Right cardiac atrium (tissue), 5 donors: Measurements from ENCODE around the gene OR7C1. TPM values are rescaled to one million over a fixed set of nuclear protein-coding genes. Genes with fewer than 3 reads are reported as not detected.
"Not testable (repeated sequence)": the region's sequence is repeated elsewhere in the genome, so short reads cannot be mapped to it uniquely, and the experiment has no call there.

Source experiments
- ATAC-seq, 2 donors: fragments of 200-7000 bp; cut with Tn5 transposase; one replicate each; pipeline versions ENCODE4 v1.8.0 to v1.9.1; 2020; ENCODE audit warnings: moderate library complexity in 2 of 2, mild to moderate bottlenecking in 1 of 2
- DNase-seq, 3 donors: peaks; one replicate each; pipeline ENCODE4 v3.0.0-alpha.2; 2020
- H3K27ac ChIP-seq: one replicate; pipeline ENCODE4 v1.5.1; 2013; ENCODE audit warnings: mild to moderate bottlenecking, low read length, control low read depth, moderate library complexity
- H3K27me3 ChIP-seq: one replicate; pipeline ENCODE4 v1.6.1; 2013; ENCODE audit not compliant: control insufficient read depth, insufficient read depth
- H3K4me1 ChIP-seq: one replicate; pipeline ENCODE4 v1.6.1; 2013; ENCODE audit warnings: low read length; ENCODE audit not compliant: control insufficient read depth, insufficient read depth
- H3K4me3 ChIP-seq: one replicate; pipeline ENCODE4 v1.5.1; 2013; ENCODE audit warnings: low read length, control low read depth
- H3K9me3 ChIP-seq: one replicate; pipeline ENCODE4 v1.6.1; 2013; ENCODE audit warnings: low read length; ENCODE audit not compliant: control insufficient read depth
- WGBS: extraction: QIAGEN DNeasy Blood & Tissue Kit; methylation state at CpG from one replicate; pipeline ENCODE4 v1.1.7; 2013; 5-methylcytosine and 5-hydroxymethylcytosine counted together
- intact Hi-C, 4 donors: fragments of 100-400 bp; cut with DNase I; formaldehyde crosslinking; loops; one replicate each; pipeline versions ENCODE4 v1.11.0 to v1.14.0; 2022 to 2023
- polyA plus RNA-seq: library from polyadenylated mRNA; stranded (reverse); fragments of 200-250 nt; gene quantifications from one replicate; pipeline ENCODE4 v1.2.3, GENCODE V29; 2013
- total RNA-seq, 4 donors: library from RNA; stranded (reverse); fragmentation: NEBNext Ultra II Directional; extraction: Animal tissue kit (Norgen Biotek cat#: 25700); gene quantifications; one replicate each; pipeline ENCODE4 v1.2.1, GENCODE V29; 2021
- donor health status: healthy with polysubstance abuse.
- donor health status: DM: no; HTN: yes; CAD: no.
- donor health status: DM: no; HTN: no; CAD: no.
- donor health status: DM: no; HTN: yes; CAD: no; lungs with severe emphysema.
- donor health status: DM: yes; HTN: yes; CAD: no.

Gene OR7C1
- total and polyA plus RNA-seq, 5 donors, result 0.05 TPM; not detected in 4

GRCh38 chr19:14784730-14785101 lies 50.3 kb downstream of the OR7C1 start:
- H3K27ac ChIP-seq, H3K4me3 ChIP-seq, H3K9me3 ChIP-seq, intact Hi-C loops, H3K4me1 ChIP-seq, H3K27me3 ChIP-seq: not testable (repeated sequence)
- DNase-seq (peak; percentile 70 to 80 (median 79)), ATAC-seq (peak; percentile 79 to 86)
- 49% methylated on average over 9 of the region's 10 CpGs for WGBS

GRCh38 chr19:14783410-14783998 lies 51.5 kb downstream of the OR7C1 start:
- H3K27me3 ChIP-seq, H3K27ac ChIP-seq, intact Hi-C loops, H3K4me1 ChIP-seq, DNase-seq, H3K4me3 ChIP-seq, H3K9me3 ChIP-seq: not testable (repeated sequence)
- 60% methylated on average over 8 of the region's 8 CpGs for WGBS
- ATAC-seq, result peak in 1 of 2 donors; percentile 26

- ATAC-seq (no peak), DNase-seq (no peak)
- WGBS, result 86% methylated on average over 16 of the region's 16 CpGs
- intact Hi-C loops, result no loop called here
- no peaks in the 10 kb centered on the region for H3K27me3 ChIP-seq
- H3K27ac ChIP-seq, result no peak overlapping the region
- H3K4me3 ChIP-seq, result no peak overlapping the region
- no peaks in the 10 kb centered on the region for H3K4me1 ChIP-seq
- no peaks in the 10 kb centered on the region for H3K9me3 ChIP-seq
These were observed 52.2 kb downstream of the OR7C1 start for GRCh38 chr19:14782626-14783409.

GRCh38 chr19:14781713-14782536 lies 53.1 kb downstream of the OR7C1 start:
- H3K27ac ChIP-seq, ATAC-seq, H3K27me3 ChIP-seq, intact Hi-C loops, H3K4me3 ChIP-seq, H3K9me3 ChIP-seq, H3K4me1 ChIP-seq, DNase-seq: not testable (repeated sequence)
- WGBS, result 91% methylated on average over 17 of the region's 17 CpGs

GRCh38 chr19:14780622-14781225 lies 54.3 kb downstream of the OR7C1 start:
- H3K9me3 ChIP-seq, DNase-seq, intact Hi-C loops, ATAC-seq, H3K4me3 ChIP-seq, H3K27me3 ChIP-seq, H3K27ac ChIP-seq, H3K4me1 ChIP-seq: not testable (repeated sequence)
- WGBS, result 81% methylated on average over 14 of the region's 14 CpGs

GRCh38 chr19:14779151-14779550 lies 55.8 kb downstream of the OR7C1 start:
- intact Hi-C loops, result no loop called here
- H3K4me3 ChIP-seq, result no peak overlapping the region
- DNase-seq (no peak), ATAC-seq (no peak)
- H3K27ac ChIP-seq, result no peak overlapping the region
- H3K4me1 ChIP-seq, result no peaks in the 10 kb centered on the region
- no peaks in the 10 kb centered on the region for H3K9me3 ChIP-seq
- WGBS, result 46% methylated on average over 5 of the region's 5 CpGs
- H3K27me3 ChIP-seq, result no peaks in the 10 kb centered on the region

GRCh38 chr19:14778110-14778845 lies 56.7 kb downstream of the OR7C1 start, which contains the start of gene ADGRE2:
TSS of gene ADGRE2 (minus strand) at chr19:14778560. CDS start at chr19:14776756, 1,804 bp downstream.
- H3K4me1 ChIP-seq, H3K27me3 ChIP-seq, ATAC-seq, H3K9me3 ChIP-seq, H3K27ac ChIP-seq, H3K4me3 ChIP-seq, DNase-seq, intact Hi-C loops: not testable (repeated sequence)
- 67% methylated on average over 12 of the region's 12 CpGs for WGBS

GRCh38 chr19:14777645-14778044 lies 57.3 kb downstream of the OR7C1 start:
- intact Hi-C loops, H3K4me3 ChIP-seq, H3K9me3 ChIP-seq, DNase-seq, H3K27me3 ChIP-seq, H3K27ac ChIP-seq, H3K4me1 ChIP-seq, ATAC-seq: not testable (repeated sequence)
- 94% methylated on average over 4 of the region's 4 CpGs for WGBS

- Histone ChIP-seq H3K27ac (no peak overlapping the region), H3K9me3 (no peaks in the 10 kb centered on the region), H3K27me3 (no peaks in the 10 kb centered on the region), H3K4me1 (no peaks in the 10 kb centered on the region), H3K4me3 (no peak overlapping the region)
- intact Hi-C loops, result no loop called here
- DNase-seq (peak in 1 of 3 donors; percentile 54), ATAC-seq (peak in 1 of 2 donors; percentile 31)
- WGBS, result 5% methylated on average over 22 of the region's 22 CpGs
These were observed 59.0 kb downstream of the OR7C1 start for GRCh38 chr19:14775869-14776586.

- not testable (repeated sequence) for H3K4me3 ChIP-seq, H3K27me3 ChIP-seq
These were observed 59.7 kb downstream of the OR7C1 start for GRCh38 chr19:14775326-14775725.

More at GRCh38 chr19:14775326-14775725, 59.7 kb downstream of the OR7C1 start:
- 74% methylated on average over 8 of the region's 8 CpGs for WGBS
- H3K27ac ChIP-seq, H3K9me3 ChIP-seq, ATAC-seq, H3K4me1 ChIP-seq, intact Hi-C loops, DNase-seq: not testable (repeated sequence)
